Measurements from ENCODE around the gene NDUFAF2. TPM values are rescaled to one million over a fixed set of nuclear protein-coding genes. Genes with fewer than 3 reads are reported as not detected.

Gene NDUFAF2
- total and polyA plus RNA-seq, 2 of the 8 experiments (the other 6 are each of a cell fraction or from before 2014, with no cell fraction given) = 10.7 to 46.5 TPM

GRCh38 chr5:60944904-60945812, at the start of gene NDUFAF2, which contains the start of gene ERCC8 (continued):
- TF ChIP-seq RNF2 (IDR thresholded peaks at IDR 0.05; ENCODE audit: borderline replicate concordance, low read depth, low read length, missing control alignments, poor library complexity, severe bottlenecking) (no peak), YY1 (IDR thresholded peaks at IDR 0.05; ENCODE audit: low read depth, low read length) (peak; percentile 95), BACH1 (IDR thresholded peaks at IDR 0.05; ENCODE audit: low read length) (no peak), EZH2 (IDR thresholded peaks at IDR 0.05; ENCODE audit: low read depth, low read length, severe bottlenecking) (no peak), GABPA (IDR thresholded peaks at IDR 0.05; ENCODE audit: borderline replicate concordance, insufficient read depth, low read length) (no peak), SP1 (IDR thresholded peaks at IDR 0.05; ENCODE audit: low read depth, low read length) (peak; percentile 92), GTF2F1 (IDR thresholded peaks at IDR 0.05; ENCODE audit: borderline replicate concordance, low read depth, low read length) (no peak; the same call in 1 of the 2 replicates), KDM5A (IDR thresholded peaks at IDR 0.05; ENCODE audit: low read length) (peak; percentile 97), CTCF (IDR thresholded peaks at IDR 0.05; ENCODE audit: control extremely low read depth in 1 of 3, insufficient read depth in 1 of 3, low read depth in 1 of 3, low read length in 3 of 3) (no peak), RBBP5 (IDR thresholded peaks at IDR 0.05; ENCODE audit: borderline replicate concordance, low read depth, low read length) (peak; percentile 83), SRF (IDR thresholded peaks at IDR 0.05; ENCODE audit: low read depth, low read length) (no peak), ASH2L (IDR thresholded peaks at IDR 0.05; ENCODE audit: low read length) (peak; percentile 87), SIX5 (IDR thresholded peaks at IDR 0.05; ENCODE audit: low read depth, low read length) (no peak), POLR2AphosphoS5 (IDR thresholded peaks at IDR 0.05; ENCODE audit: low read depth, low read length) (peak; percentile 77; the same call in 1 of the 2 replicates), MAX (IDR thresholded peaks at IDR 0.05) (peak; percentile 91), EGR1 (IDR thresholded peaks at IDR 0.05; ENCODE audit: borderline replicate concordance, low read depth, low read length) (no peak), KDM4A (IDR thresholded peaks at IDR 0.05; ENCODE audit: low read depth, low read length, severe bottlenecking) (peak; percentile 93), FOSL1 (IDR thresholded peaks at IDR 0.05; ENCODE audit: insufficient read depth, low read depth, low read length) (no peak), CREB1 (IDR thresholded peaks at IDR 0.05) (no peak)
